GDM1 (cell line): ENCODE data around the gene THRA.
A peak's percentile ranks its signal among the peaks of the same experiment; 100 is the strongest.

Experiments used
- DNase-seq: peaks from one replicate; lab custom pipeline; 2025; lab: John Stamatoyannopoulos, UW

THRA gene

DNA sequence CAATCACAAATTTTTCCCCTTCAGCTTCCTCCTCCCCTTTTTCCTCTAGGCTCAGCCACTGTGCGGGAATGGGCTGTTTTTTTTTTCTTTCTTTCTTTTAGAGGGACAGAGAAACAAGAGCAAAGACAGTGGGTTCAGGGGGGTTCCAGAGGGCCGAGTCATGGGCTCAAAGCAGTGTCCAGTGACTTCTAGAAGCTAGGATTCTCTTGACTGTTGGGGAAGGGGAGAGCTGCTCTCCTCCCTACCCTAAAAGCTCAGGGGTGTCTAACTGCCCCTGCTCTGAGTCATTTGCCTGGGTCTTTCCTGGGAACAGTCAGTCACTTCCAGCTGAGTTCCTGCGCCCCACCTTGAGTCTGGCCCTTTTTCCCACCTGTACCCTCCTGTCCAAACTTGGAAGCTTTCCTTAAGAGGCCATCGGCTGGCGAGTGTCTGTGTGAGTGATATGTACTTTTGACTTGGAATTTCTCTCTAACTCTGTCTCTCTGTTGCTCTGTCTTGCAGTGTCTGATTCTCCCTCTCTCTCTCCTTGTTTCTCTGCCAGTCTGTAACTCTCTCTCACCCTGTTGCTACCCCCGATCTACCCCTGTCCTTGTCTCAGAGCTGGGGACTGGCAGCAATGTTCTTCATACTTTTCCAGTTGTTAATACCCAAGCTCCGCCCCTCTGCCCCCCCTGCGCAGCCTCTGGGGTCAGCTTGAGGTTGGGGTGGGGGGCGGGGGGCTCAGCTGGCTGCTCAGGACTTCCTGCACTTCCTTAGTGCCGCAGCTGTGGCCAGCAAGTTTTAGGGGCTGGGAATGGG lies 2.4 kb downstream of the THRA start:
- DNase-seq: no peak

DNA sequence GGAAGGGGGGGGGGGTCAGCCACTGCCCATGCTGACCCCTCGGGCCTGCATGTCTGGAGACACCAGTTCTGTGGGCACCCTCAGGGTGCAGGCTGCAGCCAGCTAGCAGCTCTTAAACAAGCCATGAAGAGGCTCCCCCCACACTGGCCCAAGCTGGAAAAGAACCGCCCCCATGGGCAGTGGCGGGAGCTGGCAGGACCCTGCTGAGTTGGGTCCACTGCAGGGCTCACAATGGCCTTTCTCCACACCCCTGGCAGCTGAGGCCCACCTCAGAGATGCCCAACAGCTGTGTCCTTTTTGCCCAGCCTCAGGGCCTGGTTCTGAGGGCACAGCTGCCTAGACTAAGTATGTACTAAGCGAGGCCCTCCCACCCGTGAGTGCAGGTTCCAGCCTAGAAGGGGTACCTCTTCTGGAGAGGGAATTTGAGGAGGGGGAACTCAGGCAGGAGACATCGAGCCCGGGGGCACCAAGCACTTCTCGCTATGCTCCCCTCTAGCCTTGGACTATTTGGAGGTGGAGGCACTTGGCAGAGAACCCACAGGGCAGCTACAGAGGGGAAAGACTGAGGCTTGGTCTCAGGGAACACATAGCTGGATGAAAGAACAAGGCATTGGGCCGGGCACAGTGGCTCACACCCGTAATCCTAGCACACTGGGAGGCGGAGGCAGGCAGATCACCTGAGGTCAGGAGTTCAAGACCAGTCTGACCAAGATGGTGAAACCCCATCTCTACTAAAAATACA lies 3.2 kb downstream of the THRA start:
- DNase-seq: no peak

DNA sequence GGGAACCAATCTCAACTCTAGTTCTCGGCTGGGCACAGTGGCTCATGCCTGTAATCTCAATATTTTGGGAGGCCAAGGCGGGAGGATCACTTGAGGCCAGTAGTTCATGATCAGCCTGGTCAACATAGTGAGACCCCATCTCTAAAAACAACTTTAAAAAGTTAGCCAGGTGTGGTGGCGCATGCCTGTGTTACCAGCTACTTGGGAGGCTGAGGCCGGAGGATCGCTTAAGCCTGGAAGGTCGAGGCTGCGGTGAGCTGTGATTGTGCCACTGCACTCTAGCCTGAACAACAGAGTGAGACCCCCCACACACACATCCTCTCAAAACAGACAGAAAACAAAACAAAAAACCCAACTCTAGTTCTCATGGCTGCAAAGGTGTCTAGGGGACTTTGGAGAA lies 4.9 kb downstream of the THRA start:
- no peak for DNase-seq

DNA sequence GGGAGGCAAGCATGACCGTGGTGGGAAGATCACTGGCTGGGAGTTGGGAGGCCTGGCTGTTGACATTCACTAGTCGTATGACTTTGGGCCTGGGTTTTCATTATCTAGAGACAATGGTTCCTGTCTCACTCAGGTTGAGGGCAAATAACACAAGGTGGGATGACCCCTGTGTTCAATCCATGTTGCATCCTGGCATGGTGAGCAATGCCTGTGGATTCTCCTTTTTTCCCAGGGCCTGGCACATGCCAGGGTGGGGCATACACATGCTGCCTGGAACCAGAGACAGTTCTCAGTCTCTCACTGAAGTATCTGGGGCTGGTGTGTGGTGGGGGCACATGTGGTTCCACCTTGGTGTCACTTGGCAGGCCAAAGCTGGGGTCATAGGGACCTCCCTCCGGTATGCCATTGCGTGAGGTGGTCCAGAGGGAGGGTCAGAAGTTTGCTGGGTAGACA lies 5.4 kb downstream of the THRA start:
- DNase-seq: no peak

DNA sequence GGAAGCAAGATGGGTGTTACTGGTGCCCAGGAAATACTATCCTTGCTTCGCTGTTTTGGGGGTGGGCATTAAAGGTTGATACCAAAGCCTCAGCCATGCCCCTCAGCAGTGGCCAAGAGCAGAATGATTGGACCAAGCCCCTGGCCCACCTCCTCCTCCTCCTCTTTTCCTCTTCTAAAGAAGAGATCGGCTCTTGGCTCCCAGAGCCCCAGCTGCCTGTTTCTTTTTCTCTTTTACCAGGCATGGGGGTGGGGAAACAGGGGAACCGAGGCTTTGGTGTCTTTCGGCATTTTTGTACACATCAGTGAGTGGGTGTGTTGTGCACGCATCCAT lies 5.8 kb downstream of the THRA start:
- DNase-seq: no peak

DNA sequence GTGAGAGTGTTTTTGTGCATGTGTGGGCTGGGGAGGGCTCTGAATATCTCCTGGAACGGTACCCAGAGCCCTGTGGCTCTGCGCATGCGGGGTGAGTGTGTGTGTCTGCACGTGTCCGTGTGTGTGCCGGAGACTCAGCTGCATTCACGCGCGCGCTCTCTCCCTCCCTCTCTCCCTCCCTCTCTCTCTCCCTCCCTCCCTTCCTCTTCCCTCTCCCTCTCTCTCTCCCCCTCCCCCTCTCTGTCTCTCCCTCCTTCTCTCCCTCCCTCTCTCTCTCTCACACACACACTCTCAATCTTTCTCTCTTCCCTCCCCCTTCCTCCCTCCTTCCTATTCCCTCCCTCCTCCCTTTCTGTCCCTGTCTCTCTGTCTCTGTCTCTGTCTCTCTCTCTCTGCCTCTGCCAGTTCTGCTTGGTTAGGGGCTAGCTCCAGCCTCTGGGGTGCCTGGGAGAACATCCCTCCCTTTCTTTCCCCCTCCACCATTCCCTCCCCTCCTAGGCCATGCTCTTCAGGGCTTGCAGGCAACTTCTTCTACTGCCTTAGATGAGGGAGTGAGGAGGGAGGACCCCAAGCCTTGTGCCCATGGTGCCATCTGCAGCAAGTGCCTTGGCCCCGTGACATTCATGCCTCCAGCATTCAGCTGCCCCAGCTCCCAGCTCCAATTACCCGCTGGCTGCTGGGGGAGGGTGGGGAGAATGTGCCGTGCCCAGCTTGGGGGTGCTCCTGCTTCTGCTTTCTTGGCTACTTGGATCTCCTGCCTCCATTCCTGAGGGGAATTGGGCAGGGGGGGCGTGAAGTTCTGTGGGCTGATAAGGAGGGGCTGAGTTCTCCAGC lies 6.4 kb downstream of the THRA start:
- DNase-seq: peak; percentile 29

DNA sequence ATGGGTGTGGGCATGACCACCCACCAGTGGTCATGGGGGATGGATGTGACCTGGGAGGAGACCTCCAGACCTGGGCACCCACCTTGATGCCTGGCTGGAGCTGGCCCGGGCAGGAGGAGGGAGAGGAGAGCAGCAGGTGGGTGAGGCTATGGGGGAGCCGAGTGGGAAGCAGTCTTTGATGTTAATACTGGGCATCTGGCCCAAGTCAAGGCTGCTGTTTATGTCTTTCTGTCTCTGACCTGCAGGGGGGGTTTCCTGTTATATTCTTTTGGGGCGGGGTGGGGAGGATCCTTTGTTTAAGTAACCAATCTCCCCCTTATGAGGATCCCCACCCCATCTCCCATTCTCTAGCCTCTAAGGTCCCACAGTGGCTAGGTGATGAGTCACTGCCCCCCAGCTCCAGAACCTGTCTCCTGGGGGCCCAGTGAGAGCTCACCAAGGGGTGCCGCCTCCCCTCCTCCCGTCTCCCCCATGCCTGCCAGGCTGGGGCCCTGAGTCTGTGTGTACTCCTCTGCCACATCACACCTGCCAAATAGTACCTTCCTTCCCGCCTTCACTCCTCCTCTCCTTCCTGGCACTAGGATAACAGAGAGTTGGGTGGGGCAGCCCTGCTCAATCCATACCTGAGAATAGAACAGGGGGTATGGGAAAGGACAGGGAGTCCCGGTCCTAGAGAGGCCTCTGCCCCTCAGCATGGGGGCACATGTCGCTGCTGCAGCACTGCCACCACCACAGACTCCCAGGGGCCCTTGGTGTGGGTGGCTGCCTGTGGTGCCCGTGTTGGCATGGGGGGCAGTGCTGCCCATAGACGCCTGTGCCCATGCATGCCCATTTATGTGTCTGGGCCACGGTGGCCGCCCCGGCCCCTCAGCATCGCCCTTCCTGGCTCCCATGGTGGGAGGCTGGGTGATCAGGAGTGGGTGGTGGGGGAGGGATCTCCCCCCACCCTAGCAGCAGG lies 7.3 kb downstream of the THRA start:
- DNase-seq: no peak

DNA sequence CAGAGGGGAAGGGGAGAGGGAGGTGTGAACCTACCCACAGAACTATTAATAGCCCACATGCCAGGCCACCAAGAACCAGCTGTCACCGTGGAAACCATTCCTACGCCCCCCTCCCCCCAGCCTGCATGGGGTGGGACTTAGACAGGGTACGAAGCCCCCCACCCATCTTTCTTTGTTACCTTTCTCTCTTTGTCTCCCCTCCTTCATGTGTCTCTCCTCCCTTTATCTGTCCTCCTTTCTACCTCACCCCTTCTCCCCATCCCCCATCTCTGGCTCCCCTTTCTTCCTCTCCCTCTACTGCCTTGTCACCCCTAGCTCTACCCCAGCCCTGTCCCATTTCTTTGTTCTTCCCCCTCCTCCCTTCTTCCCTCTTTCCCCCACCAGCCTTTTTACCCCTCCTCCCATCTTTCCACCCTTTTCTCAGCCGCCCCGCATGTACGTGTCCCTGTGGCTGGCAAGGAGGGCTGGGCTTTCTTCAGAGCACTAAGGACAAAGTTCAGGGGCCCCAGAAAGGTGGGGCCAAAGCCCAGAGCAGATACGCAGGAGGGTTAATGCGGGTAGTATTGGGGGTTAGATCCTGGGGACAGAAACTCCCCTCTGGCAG lies 8.0 kb downstream of the THRA start:
- DNase-seq: no peak

DNA sequence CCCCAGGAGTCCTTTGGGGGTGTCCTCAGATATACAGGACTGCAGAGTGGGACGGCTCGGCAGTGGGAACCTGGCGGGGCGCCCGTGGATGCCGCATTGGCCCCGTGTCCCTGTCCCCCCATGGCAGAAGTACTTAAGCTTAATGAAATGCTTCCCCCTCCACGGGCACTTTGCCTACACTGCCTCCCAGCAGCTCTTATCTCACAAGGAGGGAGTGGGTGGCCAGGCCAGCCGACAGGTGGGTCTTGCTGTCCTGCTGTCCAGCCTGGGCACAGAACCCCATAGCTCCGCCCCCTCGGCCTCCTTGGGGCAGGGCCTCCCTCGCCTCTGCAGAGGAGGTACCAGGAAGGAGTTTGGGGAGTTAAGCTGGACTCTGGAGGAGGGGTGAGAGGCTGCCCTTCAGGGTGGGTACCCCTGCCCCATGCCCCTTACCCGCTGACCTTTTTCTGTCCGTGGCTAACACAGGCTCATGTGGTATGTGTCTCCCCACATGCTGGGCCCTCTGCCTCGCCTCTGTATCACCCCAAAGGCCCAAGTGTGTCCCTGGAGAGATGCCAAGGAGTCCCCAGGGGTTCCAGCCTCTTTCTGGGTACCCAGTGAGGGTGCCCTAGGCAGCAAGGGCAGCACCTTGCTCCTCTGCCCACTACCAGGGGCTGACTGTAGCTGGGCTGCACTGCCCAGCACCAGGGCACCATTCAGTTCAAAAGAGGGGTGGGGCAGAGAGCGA lies 8.7 kb downstream of the THRA start:
- DNase-seq: no peak

DNA sequence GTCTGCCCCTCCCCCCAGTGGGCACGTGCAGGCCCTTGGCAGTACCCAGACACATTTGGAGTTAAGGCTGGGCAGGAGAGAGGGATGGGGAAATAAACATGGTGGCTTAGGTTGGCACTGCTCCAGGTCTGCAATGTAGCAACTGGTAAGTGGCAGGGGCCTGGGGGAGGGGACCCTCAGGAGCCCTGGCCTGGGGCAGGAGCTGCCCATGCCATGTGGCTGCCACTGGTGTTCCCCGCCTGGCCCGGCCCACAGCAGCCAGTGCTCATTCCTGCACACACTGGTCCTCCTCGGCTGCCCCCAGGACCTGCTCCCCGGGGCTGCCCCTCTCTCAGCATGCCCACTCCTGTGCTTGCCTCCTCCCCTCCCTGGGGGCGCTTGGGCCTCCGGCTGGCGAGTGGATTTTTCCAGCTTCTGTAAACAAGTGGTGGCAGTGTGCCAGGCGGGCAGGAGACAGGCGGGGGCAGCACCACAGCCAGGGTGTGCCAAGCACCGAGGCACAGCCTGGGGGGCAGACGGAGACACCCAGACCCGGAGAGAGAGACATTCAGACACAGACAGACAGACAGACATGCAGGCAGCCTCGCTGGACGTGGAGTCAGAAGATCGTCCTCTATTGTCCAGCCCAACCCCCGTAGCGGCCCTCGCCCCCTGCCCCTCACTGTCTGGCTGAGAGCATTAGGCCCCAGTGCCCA lies 9.4 kb downstream of the THRA start:
- DNase-seq: no peak

DNA sequence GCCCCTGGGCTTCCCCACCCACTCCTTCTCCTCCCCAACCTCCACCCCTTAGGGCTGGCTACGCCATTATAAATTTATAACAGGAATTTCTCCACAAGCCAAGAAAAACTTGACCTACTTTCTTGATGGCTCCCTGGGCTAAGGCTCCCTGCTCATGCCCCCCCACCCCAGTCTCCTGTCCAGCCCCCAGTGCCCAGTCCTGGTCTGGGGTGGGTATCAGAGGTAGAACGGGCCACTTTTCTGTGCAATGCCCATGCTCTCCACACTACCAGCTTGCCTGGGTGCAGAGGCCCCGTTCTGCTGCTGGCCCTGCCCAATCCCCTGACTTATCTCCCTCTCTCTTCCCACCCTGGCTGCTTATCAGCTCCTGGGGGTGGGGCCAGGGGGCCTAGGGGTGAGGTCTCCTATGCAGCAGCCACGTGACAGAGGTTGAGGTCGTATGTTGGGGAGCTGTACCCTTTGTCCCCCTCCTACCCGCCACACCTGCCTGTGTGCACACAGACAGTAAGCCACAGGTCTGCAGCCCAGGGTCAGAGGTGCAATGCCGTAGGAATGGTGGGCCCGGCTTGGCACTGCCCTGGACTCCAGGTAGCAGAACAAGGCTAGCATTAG lies 10.1 kb downstream of the THRA start:
- no peak for DNase-seq

DNA sequence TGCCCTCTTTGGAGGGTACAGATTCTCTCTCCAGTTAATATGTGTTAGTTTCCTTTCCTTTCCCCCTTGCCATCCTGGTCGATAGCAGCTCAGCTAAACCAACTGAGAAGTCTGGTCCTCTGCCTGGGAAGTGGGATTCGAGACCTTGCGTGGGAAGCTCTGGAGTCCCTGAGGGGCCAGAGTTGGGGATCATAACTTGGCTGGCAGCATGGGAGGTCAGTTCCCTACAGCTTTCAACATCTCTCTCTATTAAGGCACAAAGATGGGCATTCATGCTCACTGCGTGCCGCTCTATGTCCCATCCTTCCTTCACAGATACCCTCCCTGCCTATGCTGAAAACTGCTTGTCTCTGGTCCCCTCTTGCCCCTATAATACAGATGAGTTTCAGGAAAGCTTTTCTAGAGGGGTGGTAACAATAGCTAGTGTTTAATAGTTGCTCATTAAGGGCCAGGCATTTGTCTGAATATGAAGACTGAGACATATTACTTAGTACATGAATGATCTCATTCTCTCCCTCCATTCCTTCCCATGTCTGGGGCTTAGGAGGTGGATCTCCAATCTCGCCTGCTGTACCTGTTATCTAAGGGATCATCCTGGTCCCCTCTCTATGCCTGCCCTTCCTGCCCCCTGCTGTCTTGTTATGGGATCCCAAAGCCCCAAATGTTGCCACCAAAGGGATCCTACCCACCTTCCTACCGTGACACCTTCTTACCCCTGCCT lies 10.8 kb downstream of the THRA start:
- no peak for DNase-seq

DNA sequence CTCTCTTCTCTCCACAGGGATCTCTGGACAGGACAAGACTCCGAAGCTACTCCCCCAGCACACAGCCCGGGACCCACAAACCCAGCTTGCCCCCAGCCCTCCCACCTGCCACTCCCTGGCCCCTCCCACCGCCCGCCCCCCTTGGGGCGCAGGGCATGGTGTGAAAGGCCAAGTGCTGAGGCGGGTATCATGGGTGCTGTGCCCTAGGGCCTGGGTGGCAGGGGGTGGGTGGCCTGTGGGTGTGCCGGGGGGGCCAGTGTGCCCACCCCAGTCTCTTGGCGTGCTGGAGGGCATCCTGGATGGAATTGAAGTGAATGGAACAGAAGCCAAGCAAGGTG lies 11.4 kb downstream of the THRA start:
- no peak for DNase-seq

DNA sequence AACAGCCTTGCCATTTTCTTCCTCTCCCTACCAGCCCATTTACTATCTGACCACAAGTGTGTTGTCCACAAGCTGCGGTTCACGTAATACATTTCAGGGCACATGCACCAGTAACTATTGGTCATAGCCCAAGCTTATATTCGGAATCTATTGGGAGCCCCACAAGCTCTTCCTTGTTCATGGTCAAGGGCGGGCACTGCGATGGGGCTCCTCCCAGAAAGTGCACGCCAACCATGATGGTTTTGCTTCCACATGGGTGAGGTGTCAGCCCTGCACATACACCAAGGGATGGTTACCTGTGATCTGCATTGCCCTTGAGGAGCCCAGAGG lies 12.1 kb downstream of the THRA start:
- DNase-seq: no peak

DNA sequence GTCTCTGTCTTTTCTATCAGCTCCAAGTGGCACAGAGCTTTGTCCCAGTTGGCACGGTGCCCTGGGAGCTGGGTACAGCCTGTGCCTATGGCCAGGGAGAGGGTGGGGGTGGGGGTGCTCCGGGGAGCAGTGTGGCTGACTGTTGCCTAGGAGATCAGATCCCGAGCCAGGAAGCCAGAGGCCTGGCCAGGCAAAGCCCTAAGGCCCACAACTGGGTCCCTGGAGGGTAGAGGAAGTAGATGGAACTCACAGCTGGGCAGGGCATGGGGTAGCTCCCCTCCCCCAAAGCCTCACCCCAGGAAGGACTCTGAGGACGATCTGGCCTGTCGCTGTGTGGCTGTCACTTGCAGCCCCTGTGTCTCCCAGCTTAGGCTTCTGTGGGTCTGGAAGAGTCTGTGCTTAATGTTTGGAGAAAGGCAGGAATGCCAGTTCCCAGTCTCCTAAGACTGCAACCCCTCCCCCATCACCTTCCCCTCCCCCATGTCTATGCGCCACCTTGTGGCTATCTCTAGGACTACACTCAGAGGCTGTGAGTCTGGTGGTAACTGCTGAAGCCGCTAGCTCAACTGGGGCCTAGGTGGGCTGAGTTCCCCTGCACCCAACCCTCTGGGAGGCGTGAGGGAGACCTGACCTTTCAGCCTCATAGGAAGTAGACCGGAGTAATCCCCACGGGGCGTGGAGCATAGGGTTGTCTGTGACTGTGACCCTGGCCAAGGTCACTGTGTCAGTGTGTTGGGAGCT lies 12.6 kb downstream of the THRA start:
- peak; percentile 58 for DNase-seq

DNA sequence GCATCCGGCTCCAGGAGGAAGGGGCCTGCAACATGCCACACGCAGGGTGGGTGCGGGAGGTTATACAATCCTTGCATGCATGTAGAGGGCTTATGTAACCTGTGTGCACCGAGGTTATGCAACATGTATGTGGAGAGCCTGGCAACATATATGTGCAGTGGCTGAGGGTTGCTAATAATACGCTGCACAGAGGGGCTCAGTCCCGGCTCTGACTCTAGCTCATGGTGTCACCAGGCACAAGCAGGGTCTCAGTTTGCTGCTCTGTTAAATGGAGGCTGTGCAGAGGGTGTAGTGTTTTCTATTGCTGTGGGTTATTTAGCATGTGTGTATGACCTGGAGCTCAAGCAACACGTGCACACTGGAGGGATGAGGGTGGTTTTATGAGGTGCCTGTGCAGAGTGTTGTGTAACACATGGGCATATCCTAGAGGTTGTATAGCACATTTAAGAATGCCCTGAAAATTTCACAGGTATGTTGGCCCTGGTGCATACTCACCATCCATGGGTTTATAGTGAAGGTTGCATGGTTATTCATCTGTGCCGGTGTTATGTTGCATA lies 13.3 kb downstream of the THRA start:
- no peak for DNase-seq

DNA sequence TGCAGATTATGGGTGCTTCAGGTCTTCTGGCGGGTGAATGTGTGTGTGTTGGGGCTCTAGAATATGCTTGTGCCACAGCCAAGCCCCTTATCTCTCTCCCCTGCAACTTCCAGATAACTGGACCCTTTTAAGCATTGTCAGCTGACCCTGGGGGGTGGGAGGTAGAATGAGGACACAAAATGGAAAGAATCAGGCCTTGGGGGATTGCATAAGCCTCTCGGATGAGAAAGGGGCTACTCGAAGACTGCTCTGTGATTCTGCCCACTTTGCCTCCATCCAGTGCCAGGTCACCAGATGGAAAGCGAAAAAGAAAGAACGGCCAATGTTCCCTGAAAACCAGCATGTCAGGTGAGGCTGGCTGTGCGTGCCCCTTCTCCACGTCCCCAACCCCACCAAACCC lies 13.8 kb downstream of the THRA start:
- no peak for DNase-seq

DNA sequence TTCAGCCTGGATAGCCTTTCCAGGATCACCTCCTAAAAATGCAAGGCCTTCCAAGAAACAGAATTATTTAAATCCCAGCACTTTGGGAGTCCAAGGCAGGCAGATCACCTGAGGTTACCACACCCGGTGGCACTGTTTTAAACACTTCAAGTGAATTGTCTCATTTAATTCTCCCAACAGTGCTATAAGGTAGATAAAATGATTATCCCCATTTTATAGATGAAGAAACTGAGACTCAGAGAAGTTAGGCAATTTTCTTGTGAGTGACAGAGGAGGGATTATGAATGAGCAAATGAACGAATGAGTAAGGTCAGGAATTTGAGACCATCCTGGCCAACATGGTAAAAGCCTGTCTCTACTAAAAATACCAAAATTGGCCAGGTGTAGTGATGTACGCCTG lies 16.8 kb downstream of the THRA start:
- DNase-seq: no peak
